H7 (cell line): Measurements from ENCODE around the gene UROD. TPM values are rescaled to one million over a fixed set of nuclear protein-coding genes. Genes with fewer than 3 reads are reported as not detected.
A peak's percentile ranks its signal among the peaks of the same experiment; 100 is the strongest.

Experiments used
- DNase-seq: peaks from one replicate; pipeline ENCODE4 v3.0.0; 2012
- H3K27me3 ChIP-seq: 2 replicates; pipeline ENCODE4 v1.6.0; 2011; ENCODE audit warnings: mild to moderate bottlenecking, low read length; ENCODE audit not compliant: control insufficient read depth, insufficient read depth
- H3K36me3 ChIP-seq: replicated peaks from 2 replicates; pipeline ENCODE4 v1.5.1; 2011; ENCODE audit warnings: low read length; ENCODE audit not compliant: control insufficient read depth, insufficient read depth
- H3K4me3 ChIP-seq: 2 replicates; pipeline ENCODE4 v1.5.1; 2011; ENCODE audit warnings: low read depth, mild to moderate bottlenecking, control low read depth, low read length, moderate library complexity; ENCODE audit not compliant: insufficient read depth
- total RNA-seq: library from RNA; depleted of rRNA; stranded (reverse); fragments of >200 nt; shearing (Covaris generic); gene quantifications from 2 replicates; pipeline ENCODE4 v1.2.3, GENCODE V29; 2014

UROD gene
- total RNA-seq, 1 experiment from 2014 or later = 408 TPM

DNA sequence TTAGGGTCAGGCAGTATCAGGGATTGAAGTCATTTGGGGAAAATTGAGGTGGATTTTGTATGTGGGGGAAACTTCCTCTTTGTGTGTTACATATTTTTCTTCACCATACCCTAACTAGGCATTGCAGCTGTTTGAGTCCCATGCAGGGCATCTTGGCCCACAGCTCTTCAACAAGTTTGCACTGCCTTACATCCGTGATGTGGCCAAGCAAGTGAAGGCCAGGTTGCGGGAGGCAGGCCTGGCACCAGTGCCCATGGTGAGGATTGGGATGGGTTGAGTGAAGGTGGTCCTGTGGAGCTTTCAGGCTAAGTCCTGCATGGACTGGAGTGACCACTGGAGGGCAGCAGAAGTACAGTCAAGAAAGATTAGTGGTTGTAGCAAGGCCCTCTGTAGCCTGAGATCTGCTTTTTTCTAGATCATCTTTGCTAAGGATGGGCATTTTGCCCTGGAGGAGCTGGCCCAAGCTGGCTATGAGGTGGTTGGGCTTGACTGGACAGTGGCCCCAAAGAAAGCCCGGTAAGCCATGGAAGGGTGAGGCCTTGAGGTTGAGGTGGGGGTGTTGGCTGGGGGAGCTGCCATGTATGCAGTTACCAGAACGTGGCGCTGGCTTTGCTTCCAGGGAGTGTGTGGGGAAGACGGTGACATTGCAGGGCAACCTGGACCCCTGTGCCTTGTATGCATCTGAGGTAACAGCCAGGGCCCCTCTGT, 2.4 kb downstream of the UROD start:
- no peak overlapping the region for H3K4me3 ChIP-seq
- H3K36me3 ChIP-seq = peaks cover 5% of the 10 kb centered on the region
- H3K27me3 ChIP-seq = peaks cover 10% of the 10 kb centered on the region; the same call in 1 of the 2 replicates
- DNase-seq = peak; percentile 73

DNA sequence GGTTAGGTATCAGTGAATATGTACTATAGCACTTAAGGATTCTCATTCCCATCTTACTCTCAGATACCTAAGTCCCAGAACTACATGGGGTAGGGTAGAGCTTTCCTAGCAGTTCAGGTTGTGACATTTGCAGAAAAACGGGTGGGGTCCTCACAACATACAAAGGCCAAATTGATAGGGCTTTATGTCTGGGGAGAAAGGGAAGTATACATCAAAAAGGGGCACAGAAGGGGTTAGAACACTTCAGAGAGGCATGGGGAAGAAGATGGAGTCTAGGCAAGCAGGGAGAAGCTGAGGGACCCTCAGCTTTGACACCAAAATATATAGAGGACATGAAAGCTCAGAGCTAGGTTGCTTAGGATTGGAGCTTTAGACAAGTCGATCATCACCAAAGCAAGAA, 3.6 kb downstream of the UROD start:
- H3K36me3 ChIP-seq = peaks cover 5% of the 10 kb centered on the region
- H3K4me3 ChIP-seq = no peak overlapping the region
- no peak for DNase-seq
- peaks cover 3% of the 10 kb centered on the region; the same call in 1 of the 2 replicates for H3K27me3 ChIP-seq

GRCh38 chr1:45016090-45016697, 4.1 kb downstream of the UROD start:
- Histone ChIP-seq H3K4me3 (no peak overlapping the region), H3K27me3 (no peaks in the 10 kb centered on the region), H3K36me3 (peaks cover 5% of the 10 kb centered on the region)
- no peak for DNase-seq

DNA sequence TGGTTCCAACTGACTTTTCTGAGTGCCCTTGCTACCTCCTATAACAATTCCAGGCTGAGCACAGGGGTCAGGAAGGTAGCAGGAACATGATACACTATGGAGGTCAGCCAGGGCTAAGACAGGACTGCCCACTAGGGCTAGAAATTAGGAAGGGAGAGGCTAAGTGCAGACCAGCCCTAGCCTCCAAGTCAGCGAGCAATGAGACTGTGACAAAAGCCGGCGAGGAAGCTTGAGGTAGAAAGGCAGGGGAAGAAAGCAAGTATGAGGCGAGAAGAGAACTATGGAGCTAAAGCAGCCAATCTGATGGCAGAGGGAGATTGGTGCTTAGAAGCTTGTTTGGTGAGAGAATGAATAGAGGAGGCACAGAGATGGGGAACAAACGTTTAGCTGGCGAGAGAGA, 4.7 kb downstream of the UROD start:
- peaks cover 5% of the 10 kb centered on the region for H3K36me3 ChIP-seq
- H3K27me3 ChIP-seq = no peaks in the 10 kb centered on the region
- DNase-seq = no peak
- no peak overlapping the region for H3K4me3 ChIP-seq

- Histone ChIP-seq H3K27me3 (no peaks in the 10 kb centered on the region), H3K4me3 (no peak overlapping the region), H3K36me3 (peaks cover 5% of the 10 kb centered on the region)
- no peak for DNase-seq
Observed at GRCh38 chr1:45018599-45019230, 6.7 kb downstream of the UROD start.

- no peak for DNase-seq
- no peaks in the 10 kb centered on the region for H3K27me3 ChIP-seq
- H3K4me3 ChIP-seq = no peak overlapping the region
- H3K36me3 ChIP-seq = no peaks in the 10 kb centered on the region
Observed at GRCh38 chr1:45023663-45024062, 11.6 kb downstream of the UROD start.

DNA sequence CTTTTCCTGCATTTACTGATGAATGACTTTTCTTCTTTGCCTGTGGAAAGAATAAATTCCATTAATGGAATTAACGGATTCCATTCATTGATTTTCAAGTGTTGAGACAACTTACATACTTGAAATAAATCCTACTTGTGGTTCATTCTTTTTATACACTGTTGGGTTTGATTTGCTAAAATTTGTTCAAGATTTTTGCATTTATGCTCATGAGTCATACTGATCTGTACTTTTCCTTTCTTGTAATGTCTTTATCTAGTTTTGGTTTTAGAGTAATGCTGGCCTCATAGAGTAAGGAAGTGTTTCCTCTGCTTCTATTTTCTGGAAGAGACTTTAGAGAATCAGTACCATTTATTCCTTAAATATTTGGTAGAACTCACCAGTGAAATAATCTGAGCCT, 14.4 kb downstream of the UROD start:
- Histone ChIP-seq H3K27me3 (no peaks in the 10 kb centered on the region), H3K36me3 (no peaks in the 10 kb centered on the region), H3K4me3 (no peak overlapping the region)
- DNase-seq = no peak

DNA sequence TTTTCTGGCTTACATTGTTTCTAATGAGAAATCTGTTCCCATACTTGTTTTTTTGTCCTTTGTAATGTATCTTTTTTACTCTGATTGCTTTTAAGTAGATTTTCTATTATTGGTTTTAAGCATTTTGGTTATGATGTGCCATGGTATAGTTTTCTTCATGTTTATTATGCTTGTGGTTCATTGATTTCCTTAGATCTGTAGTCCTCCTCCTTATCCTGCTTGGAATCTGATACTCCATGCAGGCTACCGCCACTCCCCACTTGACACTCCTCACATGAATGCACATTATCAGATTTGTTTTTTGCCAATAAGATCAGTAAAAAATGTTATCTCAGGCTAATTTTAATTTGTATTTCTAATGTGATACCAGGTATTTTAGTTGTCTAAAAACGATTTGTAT, 20.8 kb downstream of the UROD start:
- Histone ChIP-seq H3K27me3 (no peaks in the 10 kb centered on the region), H3K36me3 (no peaks in the 10 kb centered on the region)

DNA sequence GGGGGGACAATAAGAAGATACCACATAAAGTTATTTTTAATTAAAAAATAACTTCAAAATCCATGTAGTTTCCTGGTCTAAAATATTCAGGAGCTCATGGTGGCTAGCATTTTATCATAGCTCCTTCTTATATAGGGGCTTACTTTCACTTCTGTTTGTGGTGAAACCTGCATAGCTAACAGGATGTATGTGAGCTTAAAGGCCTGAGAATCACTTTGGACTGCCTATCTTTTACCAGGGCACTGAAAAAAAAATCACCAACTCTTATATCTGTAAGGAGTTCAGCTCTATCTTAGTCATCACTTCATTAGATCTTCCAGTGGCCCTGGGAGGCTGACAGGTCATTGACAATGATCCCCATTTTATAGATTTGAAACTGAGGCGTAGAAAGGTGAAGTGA, 21.3 kb downstream of the UROD start:
- DNase-seq = no peak
- Histone ChIP-seq H3K27me3 (no peaks in the 10 kb centered on the region), H3K36me3 (no peaks in the 10 kb centered on the region), H3K4me3 (no peak overlapping the region)

More for the DNA sequence above, 20.8 kb downstream of the UROD start:
- DNase-seq = no peak
- no peak overlapping the region for H3K4me3 ChIP-seq

GRCh38 chr1:45035631-45036301, 23.7 kb downstream of the UROD start:
- H3K36me3 ChIP-seq = no peaks in the 10 kb centered on the region
- H3K4me3 ChIP-seq = no peak overlapping the region
- no peaks in the 10 kb centered on the region for H3K27me3 ChIP-seq
- no peak for DNase-seq

DNA sequence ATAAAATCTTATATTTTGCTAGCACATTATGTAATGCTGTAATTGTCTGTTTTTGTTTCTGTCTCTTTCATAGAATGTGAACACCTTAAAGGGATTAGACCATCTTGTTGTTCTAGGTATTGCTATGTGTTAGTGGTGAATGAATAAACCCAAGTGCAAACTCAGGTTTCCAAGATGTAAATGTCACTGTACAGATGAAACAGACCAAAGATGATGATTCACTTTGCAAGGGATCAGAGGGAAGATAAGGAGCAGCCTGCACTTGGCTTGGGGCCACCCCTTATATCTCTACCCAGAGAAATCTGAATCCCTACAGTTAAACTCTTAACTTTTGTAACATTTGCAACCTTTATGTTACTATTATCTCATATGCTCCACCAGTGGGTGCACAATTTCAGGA, 25.4 kb downstream of the UROD start:
- H3K4me3 ChIP-seq = no peak overlapping the region
- H3K27me3 ChIP-seq = no peaks in the 10 kb centered on the region
- H3K36me3 ChIP-seq = no peaks in the 10 kb centered on the region
- DNase-seq = no peak

DNA sequence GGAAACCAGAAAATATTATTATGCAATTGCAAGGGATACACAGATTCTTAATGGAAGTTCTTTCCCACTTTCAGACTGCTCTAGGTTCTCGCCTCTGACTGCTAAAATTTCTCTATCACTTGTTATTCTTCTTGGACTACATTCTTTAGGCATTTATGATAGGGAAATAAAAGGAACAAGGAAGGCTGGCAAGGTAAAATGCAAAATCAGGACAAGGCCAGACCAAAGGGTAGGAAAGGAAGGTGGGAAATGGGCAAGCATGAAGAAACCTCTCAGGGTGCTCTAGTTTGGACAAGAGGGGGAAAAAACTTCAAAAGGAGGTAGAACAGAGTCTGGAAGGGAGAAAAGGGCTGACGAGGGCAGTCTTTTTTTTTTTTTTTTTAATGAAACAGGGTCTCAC, 26.2 kb downstream of the UROD start:
- H3K27me3 ChIP-seq = no peaks in the 10 kb centered on the region
- no peak for DNase-seq
- no peak overlapping the region for H3K4me3 ChIP-seq
- no peaks in the 10 kb centered on the region for H3K36me3 ChIP-seq

DNA sequence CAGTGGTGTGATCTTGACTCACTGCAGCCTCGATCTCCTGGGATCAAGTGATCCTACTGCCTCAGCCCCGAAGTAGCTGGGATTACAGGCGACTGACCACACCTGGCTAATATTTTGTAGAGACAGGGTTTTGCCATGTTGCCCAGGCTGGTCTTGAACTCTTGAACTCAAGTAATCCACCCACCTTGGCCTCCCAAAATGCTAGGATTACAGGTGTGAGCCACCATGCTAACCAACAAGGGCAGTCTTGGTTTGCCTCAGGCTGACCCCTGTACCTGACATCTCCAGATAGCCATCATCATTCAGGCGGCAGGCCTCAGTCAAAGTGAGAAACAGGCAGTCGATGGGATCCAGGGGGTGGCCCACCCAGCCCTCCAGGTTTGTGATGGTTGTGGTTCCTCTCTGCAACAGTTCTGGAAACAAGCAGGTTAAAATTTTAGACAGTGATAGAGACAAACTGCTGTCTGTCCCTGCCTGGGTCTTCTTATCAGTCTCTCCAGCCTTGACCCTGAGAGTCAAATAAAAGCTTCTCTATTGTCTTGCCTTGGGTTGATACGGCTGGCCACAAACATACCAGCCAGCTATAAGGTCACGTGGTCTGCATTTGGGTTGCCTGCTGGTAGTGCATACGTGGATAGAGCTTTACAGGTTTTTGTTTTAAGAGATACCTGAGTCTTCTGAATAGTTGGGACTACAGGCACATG, 26.8 kb downstream of the UROD start:
- DNase-seq = no peak
- no peaks in the 10 kb centered on the region for H3K27me3 ChIP-seq

GRCh38 chr1:45040297-45040696, 28.2 kb downstream of the UROD start:
- H3K4me3 ChIP-seq = no peak overlapping the region
- DNase-seq = no peak
- H3K27me3 ChIP-seq = no peaks in the 10 kb centered on the region
- no peaks in the 10 kb centered on the region for H3K36me3 ChIP-seq

More for the DNA sequence above, 26.8 kb downstream of the UROD start:
- H3K4me3 ChIP-seq = no peak overlapping the region
- no peaks in the 10 kb centered on the region for H3K36me3 ChIP-seq
